ENCODE measurements around the gene FAM184B.

Gene FAM184B

GRCh38 chr4:17646693-17647092, 134.7 kb downstream of the FAM184B start:
- no peaks in the 10 kb centered on the region for H4K20me1 ChIP-seq (ENCODE audit: insufficient read depth, low read length)
- H3K4me3 ChIP-seq (ENCODE audit: low read depth, low read length, poor library complexity, severe bottlenecking): no peak overlapping the region
- H3K9ac ChIP-seq (ENCODE audit: low read length): no peak overlapping the region
- no peaks in the 10 kb centered on the region for H3F3A ChIP-seq (ENCODE audit: insufficient read depth, low read length)
- H3K79me2 ChIP-seq (ENCODE audit: insufficient read depth, low read length): no peaks in the 10 kb centered on the region
- H3K4me2 ChIP-seq (ENCODE audit: low read length): no peak overlapping the region
- H3K9me2 ChIP-seq (ENCODE audit: low read depth, low read length): no peaks in the 10 kb centered on the region
- no peaks in the 10 kb centered on the region for H3K27me3 ChIP-seq (ENCODE audit: insufficient read depth, low read length)
- H3K9me3 ChIP-seq (ENCODE audit: low read length): no peaks in the 10 kb centered on the region
- H3K27ac ChIP-seq (ENCODE audit: low read depth, low read length, poor library complexity, severe bottlenecking): no peak overlapping the region
- no peak overlapping the region for H2AFZ ChIP-seq (ENCODE audit: low read length)
- H3K4me1 ChIP-seq (ENCODE audit: insufficient read depth, low read length, severe bottlenecking): no peaks in the 10 kb centered on the region
- H3K36me3 ChIP-seq (ENCODE audit: insufficient read depth, low read length): no peaks in the 10 kb centered on the region
- TF ChIP-seq CTCF (IDR thresholded peaks at IDR 0.05; ENCODE audit: low read length): no peak
- TF ChIP-seq EZH2 (IDR thresholded peaks at IDR 0.05; ENCODE audit: borderline replicate concordance, low read length): no peak

GRCh38 chr4:17642398-17642783, 139.0 kb downstream of the FAM184B start:
- no peak overlapping the region for H2AFZ ChIP-seq (ENCODE audit: low read length)
- no peaks in the 10 kb centered on the region for H3K9me3 ChIP-seq (ENCODE audit: low read length)
- TF ChIP-seq CTCF (IDR thresholded peaks at IDR 0.05; ENCODE audit: low read length) (no peak), EZH2 (IDR thresholded peaks at IDR 0.05; ENCODE audit: borderline replicate concordance, low read length) (no peak)
- H3K9ac ChIP-seq (ENCODE audit: low read length): no peak overlapping the region
- H3K79me2 ChIP-seq (ENCODE audit: insufficient read depth, low read length): no peaks in the 10 kb centered on the region
- no peaks in the 10 kb centered on the region for H3K9me2 ChIP-seq (ENCODE audit: low read depth, low read length)
- no peaks in the 10 kb centered on the region for H3K4me1 ChIP-seq (ENCODE audit: insufficient read depth, low read length, severe bottlenecking)
- no peaks in the 10 kb centered on the region for H3F3A ChIP-seq (ENCODE audit: insufficient read depth, low read length)
- no peaks in the 10 kb centered on the region for H3K27me3 ChIP-seq (ENCODE audit: insufficient read depth, low read length)
- no peak overlapping the region for H3K27ac ChIP-seq (ENCODE audit: low read depth, low read length, poor library complexity, severe bottlenecking)
- no peak overlapping the region for H3K4me2 ChIP-seq (ENCODE audit: low read length)
- no peak overlapping the region for H3K4me3 ChIP-seq (ENCODE audit: low read depth, low read length, poor library complexity, severe bottlenecking)
- no peaks in the 10 kb centered on the region for H4K20me1 ChIP-seq (ENCODE audit: insufficient read depth, low read length)
- H3K36me3 ChIP-seq (ENCODE audit: insufficient read depth, low read length): no peaks in the 10 kb centered on the region

GRCh38 chr4:17639136-17639535, 142.3 kb downstream of the FAM184B start:
- Histone ChIP-seq H3K4me2 (ENCODE audit: low read length) (no peak overlapping the region), H3K27me3 (ENCODE audit: insufficient read depth, low read length) (no peaks in the 10 kb centered on the region), H2AFZ (ENCODE audit: low read length) (no peak overlapping the region), H3F3A (ENCODE audit: insufficient read depth, low read length) (no peaks in the 10 kb centered on the region), H3K9me3 (ENCODE audit: low read length) (no peaks in the 10 kb centered on the region), H3K79me2 (ENCODE audit: insufficient read depth, low read length) (no peaks in the 10 kb centered on the region), H3K9ac (ENCODE audit: low read length) (no peak overlapping the region), H3K36me3 (ENCODE audit: insufficient read depth, low read length) (no peaks in the 10 kb centered on the region), H4K20me1 (ENCODE audit: insufficient read depth, low read length) (no peaks in the 10 kb centered on the region), H3K27ac (ENCODE audit: low read depth, low read length, poor library complexity, severe bottlenecking) (no peak overlapping the region), H3K4me3 (ENCODE audit: low read depth, low read length, poor library complexity, severe bottlenecking) (no peak overlapping the region), H3K4me1 (ENCODE audit: insufficient read depth, low read length, severe bottlenecking) (no peaks in the 10 kb centered on the region), H3K9me2 (ENCODE audit: low read depth, low read length) (no peaks in the 10 kb centered on the region)
- no peak for TF ChIP-seq CTCF (IDR thresholded peaks at IDR 0.05; ENCODE audit: low read length)
- no peak for TF ChIP-seq EZH2 (IDR thresholded peaks at IDR 0.05; ENCODE audit: borderline replicate concordance, low read length)
